ENCODE measurements around the gene AGAP1. TPM values are rescaled to one million over a fixed set of nuclear protein-coding genes. Genes with fewer than 3 reads are reported as not detected.

Gene AGAP1
- total and polyA plus RNA-seq, 10 donors, result 1.1 to 26.6 (median 11.3) TPM

- no peak for DNase-seq
- no peaks in the 10 kb centered on the region for H3K4me1 ChIP-seq
- H3K36me3 ChIP-seq, result peaks cover 0 to 17% (median 0%) of the 10 kb centered on the region in 6 donors
- no peak overlapping the region for H3K27ac ChIP-seq
- H3K4me3 ChIP-seq, result no peak overlapping the region
- peaks cover 0 to 15% (median 0%) of the 10 kb centered on the region in 7 donors for H3K27me3 ChIP-seq (replicated peaks in 1 of 7)
- no peak for TF ChIP-seq POLR2A (IDR thresholded peaks at IDR 0.05)
- WGBS, 5 donors, result 85 to 91% (median 87%) methylated on average over 11 of the region's 11 CpGs
- intact Hi-C loops (cut with DNase I; ENCODE audit: low total_unique reads), result no loop called here
- H3K9me3 ChIP-seq, result no peaks in the 10 kb centered on the region
Measured at GRCh38 chr2:236051806-236052205, 558.0 kb downstream of the AGAP1 start.

GRCh38 chr2:236052206-236052605 is 558.4 kb downstream of the AGAP1 start:
- intact Hi-C loops (cut with DNase I; ENCODE audit: low total_unique reads), result no loop called here
- Histone ChIP-seq H3K9me3 (no peaks in the 10 kb centered on the region), H3K27me3 (replicated peaks in 1 of 7) (peaks cover 0 to 15% (median 0%) of the 10 kb centered on the region in 7 donors), H3K27ac (no peak overlapping the region), H3K4me1 (no peaks in the 10 kb centered on the region), H3K36me3 (peaks cover 0 to 17% (median 0%) of the 10 kb centered on the region in 6 donors), H3K4me3 (no peak overlapping the region)
- no peak for DNase-seq
- no peak for TF ChIP-seq POLR2AphosphoS5 (IDR thresholded peaks at IDR 0.05)
- no peak for TF ChIP-seq CTCF (IDR thresholded peaks at IDR 0.05 in 8 of 11, conservative IDR thresholded peaks at IDR 0.05 in 3 of 11)
- no peak for TF ChIP-seq POLR2A (IDR thresholded peaks at IDR 0.05)
- WGBS, 5 donors, result 89 to 95% (median 93%) methylated on average over 14 of the region's 14 CpGs

GRCh38 chr2:236052926-236053821 is 559.3 kb downstream of the AGAP1 start:
- Histone ChIP-seq H3K4me3 (no peak overlapping the region), H3K27ac (no peak overlapping the region), H3K27me3 (replicated peaks in 1 of 7) (peaks cover 0 to 15% (median 0%) of the 10 kb centered on the region in 7 donors), H3K4me1 (no peaks in the 10 kb centered on the region), H3K9me3 (peaks cover 0 to 7% (median 5%) of the 10 kb centered on the region in 8 donors), H3K36me3 (peaks cover 0 to 12% (median 0%) of the 10 kb centered on the region in 6 donors)
- intact Hi-C loops (cut with DNase I; ENCODE audit: low total_unique reads), result no loop called here
- TF ChIP-seq CTCF (IDR thresholded peaks at IDR 0.05 in 8 of 11, conservative IDR thresholded peaks at IDR 0.05 in 3 of 11), result no peak
- no peak for DNase-seq
- 63 to 66% (median 65%) methylated on average over 35 to 37 of the region's 37 CpGs for WGBS, 5 donors

- Histone ChIP-seq H3K27me3 (replicated peaks in 1 of 7) (peaks cover 0 to 15% (median 0%) of the 10 kb centered on the region in 7 donors), H3K27ac (no peak overlapping the region), H3K9me3 (peaks cover 0 to 11% (median 8%) of the 10 kb centered on the region in 8 donors), H3K36me3 (peaks cover 0 to 2% (median 0%) of the 10 kb centered on the region in 6 donors), H3K4me3 (no peak overlapping the region), H3K4me1 (no peaks in the 10 kb centered on the region)
- intact Hi-C loops (cut with DNase I; ENCODE audit: low total_unique reads), result no loop called here
- WGBS, 5 donors, result 65 to 83% (median 77%) methylated on average over 2 of the region's 2 CpGs
- DNase-seq, result no peak
- no peak for TF ChIP-seq CTCF (IDR thresholded peaks at IDR 0.05 in 8 of 11, conservative IDR thresholded peaks at IDR 0.05 in 3 of 11)
- TF ChIP-seq POLR2AphosphoS5 (IDR thresholded peaks at IDR 0.05), result no peak
- no peak for TF ChIP-seq POLR2A (IDR thresholded peaks at IDR 0.05)
Measured at GRCh38 chr2:236054125-236054524, 560.3 kb downstream of the AGAP1 start.

Data from spleen (tissue), 11 donors.